GM18909 (cell line): ENCODE measurements around the gene FLNC.
A peak's percentile ranks its signal among the peaks of the same experiment; 100 is the strongest.

Source experiments
- ATAC-seq: cut with Tn5 transposase; IDR thresholded peaks from one replicate; pipeline ENCODE4 v1.9.1; 2021; ENCODE audit warnings: mild to moderate bottlenecking; ENCODE audit not compliant: unreplicated experiment, poor library complexity

Gene FLNC

DNA sequence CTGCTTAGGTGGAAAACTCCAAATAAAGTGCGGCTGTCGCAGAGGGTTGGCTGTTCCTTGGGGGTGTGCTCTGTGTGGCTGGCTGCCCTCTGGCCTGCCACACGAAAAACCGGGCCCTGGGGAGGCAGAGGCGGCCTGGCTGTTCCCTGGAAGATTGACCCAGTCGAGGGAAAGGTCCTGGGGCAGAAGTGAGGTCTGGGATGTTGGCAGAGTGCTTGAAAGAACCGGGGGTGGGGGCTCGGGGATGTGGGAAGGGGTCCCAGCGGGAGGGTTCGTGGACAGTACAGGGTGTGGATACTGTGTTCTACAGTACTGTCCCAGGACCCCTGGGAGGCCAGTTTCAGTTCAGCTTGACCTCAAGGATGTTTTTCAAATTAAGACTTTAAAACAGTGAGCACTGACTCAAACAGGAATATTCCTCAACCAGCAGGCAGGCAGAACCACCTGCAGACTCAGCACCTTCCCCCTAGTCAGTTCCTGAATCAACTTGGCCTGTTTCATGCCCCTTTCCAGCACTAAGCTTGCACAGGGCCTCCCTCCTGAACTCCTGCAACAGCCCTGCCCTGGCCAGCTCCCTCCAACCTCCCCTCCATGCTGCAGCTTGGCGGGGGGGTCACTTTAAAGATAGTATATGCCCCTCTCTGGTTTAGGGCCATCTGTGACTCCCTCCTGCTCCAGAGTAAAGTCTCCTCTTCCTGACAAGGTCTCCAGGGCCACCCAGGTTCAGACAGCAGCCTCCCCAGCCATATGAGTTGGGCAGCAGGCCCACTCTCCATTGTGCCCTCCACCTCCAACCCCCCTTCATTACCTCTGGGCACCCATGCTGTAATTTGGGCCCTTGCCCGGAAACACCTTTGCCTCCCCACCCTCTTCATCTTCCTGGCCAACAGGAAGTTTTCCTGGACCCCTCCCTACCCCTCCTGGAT is 29.3 kb downstream of the FLNC start:
- ATAC-seq, result no peak

DNA sequence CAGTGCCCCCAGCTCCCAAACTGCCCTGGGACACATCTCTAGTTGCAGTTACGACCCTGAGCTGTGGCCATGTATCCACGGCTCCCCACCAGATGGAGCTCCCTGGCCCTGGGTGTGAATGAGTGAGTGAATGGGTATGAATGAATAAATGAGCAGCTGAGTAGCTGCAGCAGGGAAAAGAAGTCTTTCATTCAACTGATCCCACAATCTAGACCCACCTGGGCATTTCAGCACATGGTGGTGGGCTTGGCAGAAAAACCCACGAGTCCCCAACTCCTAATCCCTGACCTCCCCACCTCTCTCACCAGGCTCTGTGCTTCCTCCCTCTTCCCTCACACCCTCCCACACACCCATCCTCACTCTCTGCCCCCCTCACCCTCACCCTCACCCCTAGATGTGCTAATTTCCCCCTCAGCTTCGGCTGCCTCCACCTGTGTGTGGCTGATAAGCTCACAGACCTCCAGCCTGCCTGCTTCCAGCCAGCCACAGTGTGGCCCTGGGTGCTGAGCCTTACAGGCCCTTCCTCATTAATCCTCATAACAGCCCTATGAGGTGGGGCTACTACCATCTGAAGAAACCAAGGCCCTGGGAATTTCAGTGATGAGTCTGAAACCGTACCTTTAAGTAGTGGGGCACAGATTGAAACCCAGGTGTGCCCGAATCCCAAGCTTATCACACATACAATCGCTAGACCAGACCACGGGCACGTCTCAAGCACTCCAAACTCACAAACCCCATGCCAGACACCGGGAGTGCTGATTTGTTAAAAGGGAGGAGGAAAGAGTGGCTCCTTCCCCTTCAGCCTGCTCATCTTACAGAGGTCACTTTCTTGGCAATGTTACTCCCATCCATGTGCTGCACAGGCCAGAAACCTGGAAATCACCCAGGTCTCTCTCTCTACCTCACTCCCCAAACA is 30.2 kb downstream of the FLNC start:
- ATAC-seq, result no peak

DNA sequence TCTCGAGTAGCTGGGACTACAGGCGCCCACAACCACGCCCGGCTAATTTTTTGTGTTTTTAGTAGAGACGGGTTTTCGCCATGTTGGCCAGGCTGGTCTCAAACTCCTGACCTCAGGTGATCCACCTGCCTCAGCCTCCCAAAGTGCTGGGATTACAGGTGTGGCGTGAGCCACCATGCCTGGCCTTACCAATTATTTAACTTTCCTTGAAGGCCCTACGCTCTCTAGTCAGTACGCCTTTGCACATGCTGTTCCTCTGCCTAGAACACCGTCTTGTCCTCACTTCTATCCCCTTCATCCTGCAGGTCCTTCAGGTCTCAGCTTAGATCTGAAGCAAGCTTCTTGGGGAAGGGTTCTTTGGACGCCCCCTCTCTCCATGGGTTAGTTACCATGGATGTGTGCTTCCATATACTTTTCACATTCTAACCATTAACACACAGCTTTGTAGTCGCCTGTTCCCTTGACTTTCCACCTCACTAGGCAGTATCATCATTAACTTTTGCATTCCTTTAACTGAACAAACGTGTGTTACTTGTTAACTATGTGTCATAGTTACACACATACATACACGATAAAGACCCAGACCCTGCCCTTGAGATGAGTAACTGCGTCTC is 31.9 kb downstream of the FLNC start:
- ATAC-seq, result no peak

DNA sequence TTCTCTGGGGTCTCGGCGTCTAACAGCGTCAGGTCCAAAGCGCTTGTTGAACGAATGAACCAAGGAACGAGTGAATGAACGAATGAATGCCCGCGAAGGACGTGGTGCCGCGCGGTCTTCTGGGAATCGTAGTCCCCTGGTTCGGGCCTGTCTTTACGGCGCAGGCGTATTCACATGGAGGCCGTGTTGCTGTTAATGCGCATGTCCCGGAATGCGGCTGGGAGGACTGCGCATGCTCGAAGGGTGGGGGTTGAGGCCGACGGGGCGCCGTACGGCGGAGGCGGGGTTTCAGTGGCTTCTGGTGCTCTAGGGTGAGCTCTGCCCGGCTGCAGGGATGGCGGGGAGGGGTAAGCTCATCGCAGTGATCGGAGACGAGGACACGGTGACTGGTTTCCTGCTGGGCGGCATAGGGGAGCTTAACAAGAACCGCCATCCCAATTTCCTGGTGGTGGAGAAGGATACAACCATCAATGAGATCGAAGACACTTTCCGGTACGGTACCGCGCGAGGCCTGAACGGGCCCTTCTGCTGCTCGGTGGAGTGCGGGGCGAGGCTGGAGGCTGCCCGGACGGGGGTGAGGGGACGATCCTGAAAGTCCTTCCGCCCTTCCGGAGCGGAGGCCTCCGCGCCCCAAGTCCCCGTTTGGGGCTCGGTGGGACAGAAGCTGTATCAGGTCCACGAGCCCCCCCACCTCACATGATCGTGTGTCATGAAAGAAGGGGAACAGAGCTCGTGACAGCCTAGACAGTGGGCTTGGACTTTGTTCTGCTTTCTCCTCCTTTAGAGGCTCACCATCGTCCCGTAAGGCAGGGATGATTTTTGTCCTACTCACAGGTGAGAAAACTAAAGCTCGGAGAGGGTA is 32.6 kb downstream of the FLNC start, which contains the start of gene ATP6V1F:
TSS of gene ATP6V1F (plus strand) at position 286 of the 862 bp plus-strand sequence. CDS start at position 335, 49 bp downstream.
- peak; percentile 84 for ATAC-seq

DNA sequence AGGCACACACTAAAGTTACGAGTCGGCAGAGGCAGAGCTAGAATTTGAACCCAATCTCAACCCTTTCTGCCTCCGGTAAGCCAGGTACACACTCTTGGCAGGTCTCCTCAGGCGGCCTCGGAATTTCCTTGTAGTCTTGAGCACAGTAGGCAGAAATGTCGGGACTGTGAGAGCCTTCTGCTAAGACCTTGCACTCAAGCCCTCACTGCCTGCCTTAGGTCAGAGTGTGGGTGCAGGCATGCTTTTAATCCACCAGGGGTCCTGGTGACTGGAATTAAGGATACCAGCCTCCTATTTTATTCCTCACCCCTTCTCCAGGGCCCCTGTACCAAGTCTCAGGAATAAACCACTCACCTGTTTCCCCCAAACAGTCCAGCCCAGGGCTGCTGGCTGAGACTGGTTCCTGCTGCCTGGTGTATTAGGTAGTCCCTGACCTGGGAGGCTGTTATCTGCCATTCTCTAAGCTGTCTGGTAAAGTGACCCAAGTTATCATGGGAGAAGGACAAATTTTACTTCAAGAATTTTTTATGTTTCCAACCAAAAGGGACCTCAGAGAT is 33.3 kb downstream of the FLNC start:
- ATAC-seq, result peak; percentile 41

DNA sequence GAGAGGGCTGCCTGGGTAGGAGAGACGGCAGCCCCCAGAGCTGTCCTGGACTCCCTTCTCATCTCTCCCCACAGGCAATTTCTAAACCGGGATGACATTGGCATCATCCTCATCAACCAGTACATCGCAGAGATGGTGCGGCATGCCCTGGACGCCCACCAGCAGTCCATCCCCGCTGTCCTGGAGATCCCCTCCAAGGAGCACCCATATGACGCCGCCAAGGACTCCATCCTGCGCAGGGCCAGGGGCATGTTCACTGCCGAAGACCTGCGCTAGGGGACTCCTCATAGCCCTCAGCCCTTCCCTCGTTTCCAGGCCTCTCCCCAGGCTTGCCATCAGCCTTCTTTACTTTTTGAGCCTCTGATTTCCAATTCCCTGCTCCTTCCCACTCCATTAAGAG is 35.1 kb downstream of the FLNC start:
- no peak for ATAC-seq

DNA sequence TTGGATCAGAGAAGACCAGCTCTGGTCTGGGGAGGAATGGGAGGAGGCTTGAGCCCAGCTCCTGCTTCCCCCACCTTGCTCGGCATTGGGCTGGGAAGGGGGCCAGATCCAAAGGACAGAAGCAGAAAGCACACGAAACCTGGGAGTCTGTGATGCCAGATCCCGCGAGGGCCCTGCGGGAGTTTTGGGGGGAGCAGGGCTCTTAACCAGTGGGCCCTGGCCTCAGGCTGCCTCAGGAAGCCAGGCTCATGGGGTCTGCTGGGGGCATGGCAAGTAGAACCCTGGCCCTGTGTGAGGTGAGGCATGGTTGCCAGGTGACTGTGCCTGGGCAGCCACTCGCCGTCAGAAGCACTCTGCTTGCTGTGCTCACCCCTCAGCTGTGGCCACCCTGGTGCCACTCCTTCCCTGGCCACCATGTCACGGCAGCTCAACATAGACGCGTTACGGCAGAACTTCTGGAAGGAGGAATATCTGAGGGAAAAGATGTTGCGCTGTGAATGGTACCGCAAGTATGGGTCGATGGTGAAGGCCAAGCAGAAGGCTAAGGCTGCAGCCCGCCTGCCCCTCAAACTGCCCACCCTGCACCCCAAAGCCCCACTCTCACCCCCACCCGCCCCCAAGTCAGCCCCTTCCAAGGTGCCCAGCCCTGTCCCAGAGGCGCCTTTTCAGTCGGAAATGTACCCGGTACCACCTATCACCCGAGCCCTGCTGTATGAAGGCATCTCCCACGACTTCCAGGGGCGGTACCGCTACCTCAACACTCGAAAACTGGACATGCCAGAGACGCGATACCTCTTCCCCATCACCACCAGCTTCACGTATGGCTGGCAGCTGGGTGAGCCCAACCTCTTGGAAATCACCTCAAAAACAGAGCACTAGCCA is 36.0 kb downstream of the FLNC start:
- no peak for ATAC-seq

DNA sequence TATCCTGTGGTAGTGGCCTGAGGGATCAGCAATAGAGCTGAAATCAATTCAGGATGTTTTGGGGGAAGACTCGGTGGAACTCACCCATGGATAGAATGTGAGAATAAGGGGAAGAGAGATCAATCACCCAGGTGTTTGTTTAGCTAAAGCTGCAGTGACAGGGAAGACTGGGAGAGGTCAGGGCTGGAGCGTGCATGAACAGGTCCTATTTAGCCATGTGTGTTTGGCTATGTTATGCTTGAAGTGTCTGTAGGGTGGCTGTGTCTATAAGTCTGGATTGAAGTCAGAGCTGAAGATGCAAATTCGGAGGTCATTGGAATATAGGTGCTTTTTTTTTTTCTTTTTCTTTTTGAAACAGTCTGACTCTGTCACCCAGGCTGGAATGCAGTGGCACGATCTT is 37.0 kb downstream of the FLNC start:
- ATAC-seq, result no peak

DNA sequence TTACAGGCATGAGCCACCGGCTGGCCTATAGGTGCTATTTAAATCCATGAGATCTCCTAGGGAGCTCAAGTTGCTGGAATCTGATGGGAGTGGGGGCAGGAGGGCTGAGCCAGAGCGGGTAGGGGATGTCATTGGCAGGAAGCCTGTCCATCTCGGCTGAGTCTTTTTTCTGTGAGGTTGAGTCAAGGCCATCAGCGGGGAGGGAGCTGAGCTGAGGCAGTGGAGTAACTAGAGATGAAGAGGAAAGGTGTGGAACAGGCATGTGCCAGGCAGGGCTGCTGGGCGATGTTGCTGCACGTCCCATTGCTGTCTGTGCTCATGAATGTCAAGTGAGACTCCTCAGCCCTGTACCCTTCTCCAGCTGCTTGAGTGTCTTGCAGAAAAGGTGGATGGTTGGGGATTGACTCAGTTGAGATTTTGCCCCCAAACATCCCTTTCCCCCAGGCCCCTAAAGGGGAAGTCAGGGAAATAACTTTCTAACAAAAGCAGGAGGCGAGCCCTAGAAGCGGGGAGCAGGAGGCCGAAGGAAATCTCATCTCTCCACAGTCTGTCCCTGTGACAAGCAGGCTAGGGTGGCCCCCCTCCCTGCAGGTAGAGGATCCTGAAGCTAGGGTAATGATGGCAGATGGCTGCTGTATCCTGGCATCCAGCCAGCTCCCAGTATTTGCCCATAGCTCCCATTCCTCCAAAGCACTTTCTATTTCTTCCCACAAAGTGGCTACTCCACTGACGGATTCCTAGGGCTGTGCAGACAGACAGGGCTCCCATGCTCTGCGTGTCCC is 37.8 kb downstream of the FLNC start:
- no peak for ATAC-seq

DNA sequence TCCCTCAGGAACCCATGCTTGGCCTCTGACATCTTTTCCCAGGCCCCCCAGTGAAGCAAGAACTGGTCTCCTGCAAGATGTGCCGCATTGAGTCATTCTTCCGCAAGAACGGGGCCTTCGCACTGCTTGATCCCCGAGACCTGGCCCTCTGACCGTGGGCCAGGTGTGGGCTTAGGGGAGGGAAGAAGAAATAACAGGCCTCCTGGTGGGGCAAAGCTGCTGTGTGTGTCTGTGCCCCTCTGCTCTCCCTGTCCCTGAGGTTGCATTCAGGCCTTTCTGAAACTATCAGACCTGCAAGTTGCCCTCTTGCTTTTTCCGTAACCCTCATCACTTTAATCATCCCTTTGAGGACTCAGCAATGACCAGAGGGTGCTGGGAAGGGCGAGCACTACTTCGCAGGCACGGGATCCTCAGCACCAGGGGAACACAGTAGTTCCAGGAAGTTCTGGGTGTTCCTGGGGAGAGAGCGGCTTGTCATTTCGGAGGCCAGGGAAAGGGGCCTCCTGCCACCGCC is 38.5 kb downstream of the FLNC start:
- no peak for ATAC-seq

DNA sequence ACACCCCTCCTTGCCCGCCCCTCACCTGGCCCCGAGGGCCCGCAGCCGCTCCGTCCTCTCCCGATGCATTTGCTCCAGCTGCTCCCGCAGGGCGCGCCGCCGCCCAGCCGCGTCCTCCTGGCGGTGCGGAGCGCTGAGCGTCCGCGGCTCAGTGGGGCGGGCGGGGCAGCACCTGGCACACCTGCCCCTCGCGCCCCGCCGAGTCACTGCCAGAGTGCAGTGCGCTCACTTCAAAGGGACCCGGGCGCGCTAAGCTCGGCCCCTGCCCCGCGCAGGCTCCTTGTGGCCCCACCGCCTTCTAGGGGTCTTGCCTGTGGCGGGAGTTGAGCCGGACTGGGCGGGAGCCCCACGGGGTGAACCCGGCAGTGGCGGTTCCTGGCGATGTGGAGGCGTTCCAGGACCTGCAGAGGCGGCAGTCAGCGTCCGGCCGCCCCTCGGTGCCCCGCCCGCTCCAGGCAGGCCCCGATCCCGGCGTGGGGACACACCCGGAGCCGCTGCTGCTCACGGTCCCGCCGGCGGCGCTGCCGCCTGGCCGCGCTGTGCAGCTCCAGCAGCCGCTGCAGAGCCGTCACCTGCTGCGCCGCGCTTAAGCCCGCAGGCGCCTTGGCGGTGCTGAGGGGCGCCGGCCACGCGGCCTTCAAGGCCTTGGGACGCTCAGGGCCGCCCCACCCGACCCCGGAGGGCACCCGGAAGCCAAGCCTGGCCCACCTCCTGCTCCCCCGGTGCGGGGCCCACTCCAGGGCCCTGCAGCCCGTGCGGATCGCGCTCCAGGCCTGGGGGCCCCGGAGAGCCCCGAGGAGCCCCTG is 39.1 kb downstream of the FLNC start:
- peak; percentile 77 for ATAC-seq

DNA sequence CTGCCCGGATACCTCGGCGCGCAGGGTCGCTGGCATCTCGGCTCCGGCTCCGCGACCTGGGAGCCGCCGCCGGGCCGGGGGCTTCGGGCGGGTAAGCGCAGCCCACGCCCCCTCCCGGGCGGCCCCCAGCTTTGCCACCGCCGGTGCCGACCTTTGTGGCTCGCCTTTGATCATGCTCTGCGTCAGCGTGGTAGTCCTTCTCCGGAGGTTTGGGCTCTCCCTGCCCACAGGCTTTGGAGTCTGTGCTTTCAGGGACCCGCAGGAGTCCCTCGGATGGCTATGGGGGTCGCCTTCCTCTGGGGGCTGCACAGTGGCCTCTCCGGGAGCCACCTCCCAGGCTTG is 39.7 kb downstream of the FLNC start:
- ATAC-seq, result peak; percentile 12

DNA sequence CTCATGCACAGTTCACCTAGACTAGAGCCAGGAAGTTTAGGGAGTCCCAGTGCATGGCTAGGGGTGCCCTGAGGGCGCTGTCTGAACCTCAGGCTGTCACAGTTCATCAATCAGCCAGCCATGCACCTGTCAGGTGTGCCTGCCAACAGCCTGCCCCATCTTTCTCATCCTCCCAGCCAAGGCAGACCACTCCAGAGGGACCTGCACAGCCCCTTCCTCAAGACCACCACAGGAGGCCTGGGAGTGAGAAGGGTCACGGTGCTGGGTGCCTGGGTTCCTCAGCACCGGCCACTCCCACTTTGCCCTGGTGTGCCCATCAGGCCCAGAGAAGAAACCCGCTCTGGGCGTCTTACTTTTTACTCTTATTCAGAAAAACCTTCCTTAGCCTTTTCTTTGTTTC is 40.8 kb downstream of the FLNC start:
- ATAC-seq, result no peak

DNA sequence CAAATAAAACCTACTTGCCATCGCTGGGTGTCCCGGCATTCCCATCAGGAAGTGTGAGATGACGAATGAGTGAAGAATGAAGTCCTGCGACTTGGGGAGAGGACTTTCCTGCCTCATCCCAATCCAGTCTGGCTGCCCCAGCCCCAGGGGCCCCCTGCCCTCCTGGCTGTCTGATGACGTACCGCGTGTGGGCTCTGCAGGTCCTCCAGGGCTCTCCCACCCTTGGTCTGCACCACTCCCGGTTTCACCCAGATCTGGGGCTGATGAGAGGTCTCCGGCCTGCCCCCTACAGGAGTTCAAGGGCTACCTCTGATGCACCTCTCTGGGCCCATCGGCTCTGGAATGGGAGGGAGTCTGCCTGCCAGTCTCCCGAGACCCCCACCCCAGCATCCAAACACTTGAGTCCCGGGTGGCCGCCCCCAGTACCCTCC is 42.2 kb downstream of the FLNC start:
- no peak for ATAC-seq

DNA sequence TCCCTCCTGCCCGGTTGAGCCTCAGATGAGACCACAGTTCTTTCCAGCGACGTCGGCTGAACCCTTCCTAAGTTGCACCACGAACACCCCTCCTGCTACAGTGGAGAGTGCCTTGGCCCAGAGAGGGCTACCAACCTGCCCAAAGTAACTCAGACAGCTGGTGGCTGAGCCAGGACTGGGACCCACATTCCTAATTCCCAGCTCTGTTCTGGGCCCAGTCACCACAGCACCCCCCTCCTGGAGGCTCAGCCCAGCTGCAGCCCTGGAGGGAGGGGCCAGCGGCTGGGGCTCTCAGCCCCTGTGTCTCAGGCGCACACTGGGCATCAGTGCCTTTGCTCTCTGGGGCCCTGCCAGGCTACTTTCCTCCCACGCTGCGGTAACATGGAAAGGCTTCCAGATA is 43.0 kb downstream of the FLNC start:
- ATAC-seq, result no peak

DNA sequence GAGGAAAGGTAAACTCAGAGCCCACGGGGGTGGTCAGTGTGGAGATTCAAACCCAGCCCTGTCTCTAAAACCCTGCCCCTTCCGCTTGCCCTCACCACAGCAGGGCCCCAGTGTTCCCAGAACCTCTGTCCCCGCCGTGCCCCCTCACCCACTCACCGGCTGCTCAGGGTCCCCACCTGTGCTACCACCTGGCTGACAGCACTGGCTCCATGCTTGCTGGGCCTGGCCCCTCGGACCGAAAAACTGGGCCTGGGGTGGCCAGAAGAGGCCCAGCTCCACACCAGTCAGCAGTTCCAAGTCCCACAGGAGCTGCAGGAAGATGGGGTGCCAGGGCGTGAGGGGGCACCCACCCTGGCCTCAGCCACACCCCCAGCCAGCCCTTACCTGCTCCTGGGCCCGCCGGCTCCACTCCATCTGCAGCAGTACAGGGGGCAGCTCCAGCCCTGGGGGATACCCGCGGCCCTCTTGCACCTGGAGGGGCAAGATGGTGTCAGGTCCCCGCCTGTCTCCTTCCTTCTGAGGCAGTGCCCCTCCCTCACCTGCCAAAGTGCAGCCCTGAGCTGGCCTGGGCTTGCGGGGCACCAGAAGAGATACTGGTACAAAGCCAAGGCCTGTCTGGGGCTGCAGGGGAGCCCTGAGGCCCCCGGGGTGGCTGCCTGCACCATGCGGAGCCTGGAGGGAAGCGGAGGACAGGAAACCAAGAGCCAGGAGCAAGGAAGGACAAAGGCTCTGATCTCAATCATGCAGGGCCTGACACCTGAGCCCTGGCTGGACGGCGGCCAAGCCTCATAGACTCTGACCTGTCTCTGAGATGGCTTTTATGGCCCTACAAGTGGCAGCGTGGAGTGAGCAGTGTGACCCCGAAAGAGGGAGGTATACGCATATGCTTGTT is 44.2 kb downstream of the FLNC start:
- no peak for ATAC-seq
